NCI-H128 (cell line): ENCODE results near the gene C1GALT1.
"Not testable (repeated sequence)": the region's sequence is repeated elsewhere in the genome, so short reads cannot be mapped to it uniquely, and the experiment has no call there.

Experiments
- DNase-seq: peaks from one replicate; lab custom pipeline; 2025; ENCODE audit not compliant: unreplicated experiment; lab: John Stamatoyannopoulos, UW

Gene C1GALT1

DNA sequence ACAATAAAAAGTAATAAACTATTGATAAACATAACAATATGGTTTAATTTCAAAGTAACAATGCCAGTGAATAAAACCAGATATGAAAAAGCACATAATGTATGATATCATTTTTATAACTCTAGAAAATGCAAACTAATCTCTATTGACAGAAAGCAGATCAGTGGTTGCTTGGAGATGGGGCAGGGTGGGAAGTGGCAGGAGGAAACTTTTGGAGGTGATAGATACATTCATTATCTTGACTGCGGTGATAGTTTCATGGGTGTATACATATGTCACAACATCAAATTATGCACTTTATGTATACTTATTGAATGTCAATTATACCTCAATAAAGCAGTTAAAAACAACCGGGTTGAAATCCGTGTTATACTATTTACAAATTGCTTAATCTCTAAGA, 16.0 kb upstream of the C1GALT1 start:
- no peak for DNase-seq

DNA sequence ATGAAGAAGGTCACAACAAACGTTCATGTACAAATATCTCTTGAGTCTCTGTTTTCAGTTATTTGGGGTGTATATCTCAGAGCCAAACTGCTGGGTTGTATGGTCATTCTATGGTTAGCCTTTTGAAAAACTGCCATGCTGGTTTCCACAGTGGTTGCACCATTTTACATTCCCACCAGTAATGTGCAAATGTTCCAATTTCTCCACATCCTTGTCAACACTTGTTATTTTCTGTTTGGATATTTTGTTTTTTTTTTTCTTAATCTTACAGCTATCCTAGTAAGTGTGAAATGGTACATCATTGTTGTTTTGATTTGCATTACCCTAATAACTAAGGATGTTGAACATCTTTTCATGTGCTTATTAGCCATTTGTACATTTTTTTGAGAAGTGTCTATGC, 13.0 kb upstream of the C1GALT1 start:
- DNase-seq = no peak

DNA sequence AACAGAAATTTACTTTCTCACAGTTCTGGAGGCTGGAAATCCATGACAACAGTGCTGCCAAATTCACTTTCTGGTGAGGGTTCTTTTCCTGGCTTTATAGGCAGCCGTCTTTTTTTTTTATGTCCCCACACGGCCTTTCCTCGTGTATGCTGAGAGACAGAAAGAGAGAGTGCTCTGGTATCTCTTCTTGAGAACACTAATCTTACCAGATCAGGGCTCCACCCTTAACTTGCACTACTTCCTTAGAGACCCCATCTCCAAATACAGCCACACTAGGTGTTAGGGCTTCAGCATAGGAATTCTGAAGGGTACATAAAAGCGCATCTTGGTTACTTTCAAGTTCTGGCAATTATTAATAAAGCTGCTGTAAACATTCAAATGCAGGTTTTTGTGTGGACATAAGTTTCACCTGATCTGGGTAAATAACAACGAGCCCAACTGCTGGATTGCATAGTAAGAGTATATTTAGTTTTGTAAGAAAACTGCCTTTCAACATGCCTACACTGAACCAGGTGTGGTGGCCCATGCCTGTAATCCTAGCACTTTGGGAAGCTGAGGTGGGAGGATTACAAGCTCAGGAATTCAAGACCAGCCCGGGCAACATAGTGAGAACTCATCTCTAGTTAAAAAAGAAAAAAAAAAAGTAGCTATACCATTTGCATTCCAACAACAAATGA, 8.2 kb upstream of the C1GALT1 start:
- DNase-seq = no peak

DNA sequence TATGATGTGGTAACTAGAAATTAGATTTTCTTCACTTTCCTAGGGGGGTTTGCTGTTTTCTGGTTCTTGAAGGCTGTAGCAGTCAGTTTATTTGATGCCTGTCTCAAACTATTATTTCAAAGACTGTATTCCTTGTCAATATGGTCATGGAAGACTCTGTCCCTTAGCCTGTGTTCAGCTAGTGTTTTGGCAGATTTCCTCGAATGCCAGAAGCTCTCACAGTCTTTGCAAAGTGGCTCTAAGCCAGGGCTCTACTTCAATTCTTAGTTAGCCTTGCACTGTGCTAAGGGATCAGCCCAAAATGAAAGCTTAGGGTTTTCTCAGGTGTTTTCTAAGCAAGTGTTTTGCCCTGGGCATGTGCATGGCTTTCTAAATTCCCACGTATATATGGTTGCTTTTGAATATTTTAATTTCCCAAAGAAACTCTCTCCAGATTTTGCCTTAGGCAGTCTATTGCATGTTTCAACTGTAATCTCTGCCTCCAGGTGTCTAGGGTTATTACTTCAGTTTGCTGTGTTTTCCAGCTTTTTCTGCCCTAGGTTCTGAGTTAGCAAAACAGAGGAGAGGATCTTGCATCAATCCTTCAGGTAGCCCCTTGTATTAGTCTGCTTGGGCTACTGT, 7.2 kb upstream of the C1GALT1 start:
- no peak for DNase-seq

DNA sequence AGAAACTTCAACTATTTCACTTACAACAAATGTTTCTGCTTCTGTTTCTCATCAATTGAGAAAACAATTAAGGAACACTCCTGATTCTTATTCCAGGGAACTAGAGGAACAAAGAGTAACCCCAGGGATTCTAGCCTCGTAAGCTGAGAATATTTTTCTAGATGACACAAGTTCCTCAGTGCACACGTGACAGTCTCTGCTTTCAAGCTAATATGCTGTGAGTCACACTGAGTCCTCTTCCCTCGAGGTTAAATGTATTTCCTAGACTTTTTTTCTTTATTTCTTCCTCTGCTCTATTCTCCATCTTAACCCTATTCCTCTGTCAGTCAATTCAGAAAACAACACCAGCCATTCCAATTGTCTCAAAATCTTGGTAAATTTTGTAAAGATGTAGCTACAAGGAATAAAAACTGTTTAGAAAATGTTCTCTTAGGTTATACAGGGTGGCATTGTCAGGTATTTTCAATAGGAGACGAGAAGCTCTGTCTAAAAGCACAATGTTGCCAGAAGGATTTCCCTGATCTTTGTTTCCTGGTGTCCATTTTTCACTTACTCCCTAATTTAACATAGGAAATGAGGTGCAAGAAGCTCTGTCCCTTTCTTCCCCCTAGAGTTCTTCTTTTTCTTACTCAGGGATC, 5.8 kb upstream of the C1GALT1 start:
- no peak for DNase-seq

DNA sequence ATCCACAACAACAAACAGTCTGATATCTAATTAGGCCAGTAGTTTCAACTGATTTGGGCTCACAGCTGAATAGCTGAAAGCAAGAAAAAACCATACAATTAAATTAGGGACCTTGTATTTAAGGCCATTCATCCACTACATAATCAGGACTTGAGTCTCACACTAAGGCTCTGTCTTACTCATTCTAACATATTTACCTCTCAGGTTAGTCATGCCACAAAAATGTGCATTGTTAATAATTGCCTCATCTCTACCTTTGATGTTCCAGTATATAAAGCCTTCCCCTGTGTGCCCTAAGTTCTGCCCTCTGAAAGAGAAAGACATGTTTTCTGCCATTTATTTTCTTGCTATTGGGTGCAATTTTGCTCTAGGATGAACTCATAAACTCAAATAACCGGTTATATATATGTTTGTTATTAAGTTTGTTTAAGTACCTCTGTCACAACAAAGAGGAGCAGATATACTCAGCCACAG, 5.3 kb upstream of the C1GALT1 start:
- no peak for DNase-seq

DNA sequence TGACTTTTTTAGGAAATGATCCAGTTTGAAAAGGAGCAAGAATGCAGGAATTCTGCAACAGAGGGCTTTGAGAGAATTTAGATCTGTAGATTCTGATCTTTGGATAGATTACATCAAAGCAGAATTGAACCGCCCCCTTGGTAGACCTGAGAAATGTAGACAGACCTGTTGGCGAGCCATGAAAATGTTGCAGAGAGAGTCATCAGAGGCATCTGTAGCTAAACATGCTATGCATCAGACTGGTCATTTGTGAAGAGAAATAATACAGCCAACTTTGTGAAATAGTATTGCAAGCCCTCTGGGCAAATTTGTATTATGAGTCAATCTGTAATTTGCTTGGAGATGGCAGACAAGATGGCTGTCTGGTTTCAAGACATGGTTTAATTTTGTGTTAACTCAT, 4.3 kb upstream of the C1GALT1 start:
- no peak for DNase-seq

DNA sequence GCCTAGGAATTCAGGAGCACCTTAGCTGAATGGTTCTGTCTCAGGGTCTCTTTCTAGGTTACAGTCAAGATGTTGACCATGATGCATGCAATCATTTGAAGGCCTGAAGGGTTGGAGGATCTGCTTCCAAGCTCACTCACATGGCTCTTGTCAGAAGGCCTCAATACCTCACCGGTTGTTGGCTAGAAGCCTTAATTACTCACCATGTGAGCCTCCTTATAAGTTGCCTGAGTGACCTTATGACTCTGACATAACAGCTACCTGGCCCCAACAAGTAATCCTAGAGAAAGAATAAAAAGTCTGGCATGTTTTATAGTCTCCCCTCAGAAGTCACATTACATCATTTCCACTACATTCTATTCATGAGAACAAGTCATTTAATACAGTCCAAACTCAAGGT, 3.4 kb upstream of the C1GALT1 start:
- DNase-seq = no peak

DNA sequence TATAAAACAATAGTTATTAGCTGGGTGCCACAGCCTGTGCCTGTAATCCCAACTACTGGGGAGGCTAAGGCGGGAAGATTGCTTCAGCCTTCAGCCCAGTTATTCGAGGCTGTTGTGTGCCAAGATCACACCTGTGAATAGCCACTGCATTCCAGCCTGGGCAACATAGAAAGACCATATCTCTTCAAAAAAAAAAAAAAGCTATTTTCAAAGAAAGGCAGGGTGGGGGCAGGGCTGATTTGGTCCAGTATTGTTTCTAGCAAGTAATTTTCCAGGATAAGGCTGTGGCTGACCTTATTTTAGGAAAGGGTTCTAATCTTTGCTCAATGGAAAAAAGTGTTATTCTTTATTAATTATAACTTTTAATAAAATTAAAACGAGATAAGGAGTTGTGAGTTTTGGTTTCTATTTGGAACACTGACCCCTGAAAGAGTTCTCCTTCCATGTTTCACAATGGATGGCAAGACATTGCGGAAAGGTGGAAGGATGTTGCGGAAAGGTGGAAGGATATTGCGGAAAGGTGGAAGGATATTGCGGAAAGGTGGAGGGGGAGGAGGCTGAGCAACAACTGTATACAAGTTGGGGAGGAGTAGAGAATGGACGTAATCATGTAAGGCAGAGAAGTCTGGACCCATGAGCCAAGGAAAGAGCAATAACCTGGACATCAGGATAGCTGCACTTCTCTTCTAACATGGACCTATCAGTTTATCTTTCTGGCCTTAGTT, 1.5 kb upstream of the C1GALT1 start:
- DNase-seq = no peak

DNA sequence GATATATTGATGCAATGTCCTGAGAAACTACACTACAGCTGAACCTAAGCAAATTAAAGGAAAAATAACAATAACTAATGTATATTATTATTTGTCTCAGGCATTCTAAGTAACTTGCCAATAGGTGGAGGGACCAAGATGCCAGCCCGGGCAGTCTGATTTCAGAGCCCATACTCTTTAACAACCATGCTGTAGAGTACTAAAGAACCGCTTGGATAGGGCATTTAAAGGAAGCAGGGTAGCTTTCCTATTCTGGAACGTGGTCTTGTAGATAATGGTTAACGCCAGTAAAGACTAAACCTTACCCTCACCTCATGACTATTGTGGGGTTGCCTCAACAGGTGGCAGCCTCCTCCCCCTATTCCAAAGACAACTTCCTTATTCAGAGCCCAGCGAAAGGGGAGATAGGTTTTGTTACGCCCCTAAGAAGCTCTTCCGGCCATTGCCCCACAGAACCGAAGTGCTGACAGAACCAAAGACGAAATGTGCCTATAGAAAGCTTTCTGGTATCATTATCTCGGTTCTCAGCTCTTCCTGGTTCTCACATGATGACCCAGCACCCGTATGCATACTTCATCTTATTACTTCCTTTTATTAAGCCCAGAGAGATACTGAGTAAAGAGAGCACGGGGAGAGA, 707 bp upstream of the C1GALT1 start:
- no peak for DNase-seq

DNA sequence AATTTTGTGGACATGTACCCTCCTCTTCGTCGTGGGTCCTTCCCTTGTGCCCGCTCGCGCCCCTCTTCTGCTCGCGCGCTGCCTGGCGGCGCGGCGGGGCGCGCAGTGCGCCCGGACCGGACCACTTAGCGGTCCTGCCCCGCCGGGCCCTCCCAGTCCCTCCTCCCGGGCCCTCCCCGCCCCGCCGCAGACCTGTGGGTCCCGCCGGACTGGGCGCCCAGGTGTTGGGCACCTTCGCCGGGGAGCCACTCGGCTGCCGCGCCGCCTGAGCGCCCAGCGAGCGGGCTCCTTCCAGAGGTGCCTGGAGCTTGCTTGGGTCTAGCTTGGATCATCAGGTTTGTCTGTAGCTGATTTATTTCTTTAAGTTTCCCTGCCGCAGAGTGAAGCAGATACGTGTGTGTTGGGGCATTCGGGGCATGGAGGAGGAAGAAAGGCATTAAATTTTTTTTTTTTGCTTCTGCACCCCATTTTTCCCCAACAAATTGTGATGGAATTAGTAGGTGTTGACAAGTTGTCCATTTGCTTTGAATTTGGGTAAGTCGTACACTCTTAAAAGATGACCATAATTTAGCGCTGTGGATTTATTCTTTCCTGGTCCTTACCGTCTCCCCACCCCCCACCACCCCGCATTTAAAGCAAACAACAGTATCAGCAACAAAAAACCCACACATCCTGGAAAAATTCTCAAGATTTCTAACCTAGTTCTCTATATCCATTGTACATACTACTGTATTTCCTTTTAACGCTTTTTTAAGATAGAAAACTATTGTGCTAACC, 905 bp downstream of the C1GALT1 start:
- peak; percentile 12 for DNase-seq

DNA sequence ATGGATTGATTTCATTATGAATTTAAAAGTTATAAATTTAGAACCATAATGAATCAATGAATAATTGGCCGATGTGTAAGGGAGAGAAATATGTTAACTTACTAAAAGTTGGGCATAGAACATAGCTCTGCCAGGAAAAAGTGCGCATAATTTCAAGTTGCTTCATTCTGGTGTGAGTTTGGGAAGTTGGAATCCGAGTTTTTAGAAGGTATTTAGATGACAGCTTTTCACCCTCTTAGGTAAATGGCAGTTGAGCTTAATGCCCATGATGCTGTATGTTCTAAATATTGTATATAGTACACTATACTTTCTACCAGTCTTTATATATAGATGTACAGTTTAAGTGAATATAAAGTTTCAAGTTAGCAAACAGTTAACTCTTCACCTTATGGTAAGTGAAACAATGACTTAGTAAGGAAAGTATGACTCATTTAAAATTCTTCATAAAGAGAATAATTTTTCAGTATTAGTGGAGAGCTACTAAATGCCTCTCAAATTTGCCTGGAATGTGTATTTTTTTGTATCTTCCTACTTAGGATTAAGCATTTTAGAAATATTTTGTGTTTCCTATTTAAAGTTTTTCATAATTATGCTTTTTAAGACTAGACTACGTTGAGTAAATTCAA, 1.6 kb downstream of the C1GALT1 start:
- DNase-seq = no peak

DNA sequence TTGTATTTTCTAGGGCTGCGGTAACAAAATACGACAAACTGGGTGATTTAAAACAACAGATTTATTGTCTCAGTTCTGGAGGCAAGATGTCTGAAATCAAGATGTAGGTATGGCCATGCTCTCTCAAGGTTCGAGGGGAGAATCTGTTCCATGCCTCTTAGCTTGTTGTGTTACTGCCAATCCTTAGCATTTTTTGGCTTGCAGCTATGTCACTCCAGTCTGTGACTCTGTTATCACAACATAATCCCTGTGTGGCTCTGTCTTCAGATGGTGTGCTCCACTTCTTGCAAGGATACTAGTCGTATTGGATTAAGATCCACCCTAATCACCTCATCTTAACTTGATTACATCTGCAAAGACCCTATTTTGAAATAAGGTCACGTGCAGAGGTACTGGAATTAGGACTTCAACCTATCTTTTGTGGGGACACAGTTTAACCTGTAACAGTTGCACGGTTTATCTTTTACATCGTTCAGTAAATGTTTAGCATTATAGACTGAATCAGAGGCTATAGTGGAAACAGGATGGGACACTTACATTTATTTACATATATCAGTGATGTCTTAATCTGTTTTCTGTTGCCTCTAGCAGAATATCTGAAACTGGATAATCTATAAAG, 3.1 kb downstream of the C1GALT1 start:
- DNase-seq = no peak

DNA sequence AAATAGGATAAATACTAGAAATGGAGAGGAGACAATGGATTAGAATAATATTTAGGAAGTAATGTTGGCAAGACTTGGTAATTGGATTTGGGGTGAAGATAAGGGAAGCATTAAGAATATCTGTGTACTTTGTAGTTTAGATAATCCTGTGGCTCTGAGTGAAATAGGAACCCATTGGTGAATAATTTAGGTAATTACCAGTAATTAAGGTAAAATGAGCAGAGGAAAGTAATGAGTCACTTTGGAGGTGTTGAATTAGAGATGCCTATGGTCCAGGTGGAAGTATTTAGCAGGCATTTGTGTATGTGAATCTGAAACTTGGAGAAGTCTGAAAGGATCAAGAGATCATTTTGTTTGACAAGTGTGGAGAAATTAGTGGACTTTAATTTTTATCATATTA, 5.7 kb downstream of the C1GALT1 start:
- no peak for DNase-seq

DNA sequence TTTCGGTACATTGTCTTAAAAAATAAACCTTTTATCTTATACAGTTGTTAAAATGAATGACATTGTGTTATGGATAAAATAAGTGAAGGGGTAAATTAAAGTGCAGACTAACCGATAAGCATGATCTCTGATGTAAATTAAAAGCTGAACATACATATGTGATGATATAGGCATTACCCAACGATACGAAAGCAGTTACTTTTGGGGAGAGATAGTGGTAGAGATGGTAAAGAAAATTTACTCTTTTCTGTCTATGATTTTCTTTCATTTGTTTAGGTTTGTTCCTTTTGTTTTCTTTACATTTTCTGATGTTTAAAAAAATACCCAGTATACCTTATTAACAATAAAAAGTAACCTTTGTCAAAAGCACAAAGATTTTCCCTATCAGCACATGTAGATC, 6.4 kb downstream of the C1GALT1 start:
- no peak for DNase-seq

DNA sequence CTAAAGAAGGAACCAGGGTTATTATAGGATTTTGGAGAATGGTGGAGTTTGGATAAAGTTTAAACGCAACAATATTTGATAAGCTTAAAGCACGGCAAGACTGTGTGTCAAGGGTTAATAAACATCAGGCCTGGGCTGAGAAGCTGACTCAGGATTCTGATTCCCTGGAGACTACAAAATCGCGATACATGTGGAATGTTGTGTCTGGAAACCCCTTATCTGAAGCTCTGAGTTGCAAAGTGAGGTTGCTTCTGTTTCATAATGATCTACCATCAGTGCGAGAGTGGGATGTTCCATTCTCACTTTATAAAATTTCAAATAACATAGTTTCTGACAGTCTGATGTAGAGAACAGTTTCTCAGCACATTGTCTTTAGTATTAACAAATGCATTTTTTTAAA, 7.8 kb downstream of the C1GALT1 start:
- DNase-seq = no peak

DNA sequence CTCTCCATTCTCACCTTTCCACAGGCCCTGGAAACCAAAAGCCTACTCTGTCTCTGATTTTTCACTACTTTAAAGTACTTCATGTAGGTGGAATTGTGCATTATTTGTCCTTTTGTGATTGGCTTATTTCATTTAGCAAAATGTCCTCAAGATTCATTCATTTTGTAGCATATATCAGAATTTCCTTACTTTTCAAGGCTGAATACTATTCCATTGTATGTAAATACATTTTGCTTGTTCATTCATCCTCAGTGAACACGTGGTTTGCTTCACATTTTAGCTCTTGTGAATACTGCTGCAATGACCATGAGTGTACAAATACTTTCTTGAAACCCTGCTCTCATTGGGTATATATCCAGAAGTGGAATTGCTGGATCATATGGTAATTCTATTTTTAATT, 8.8 kb downstream of the C1GALT1 start:
- DNase-seq = no peak

DNA sequence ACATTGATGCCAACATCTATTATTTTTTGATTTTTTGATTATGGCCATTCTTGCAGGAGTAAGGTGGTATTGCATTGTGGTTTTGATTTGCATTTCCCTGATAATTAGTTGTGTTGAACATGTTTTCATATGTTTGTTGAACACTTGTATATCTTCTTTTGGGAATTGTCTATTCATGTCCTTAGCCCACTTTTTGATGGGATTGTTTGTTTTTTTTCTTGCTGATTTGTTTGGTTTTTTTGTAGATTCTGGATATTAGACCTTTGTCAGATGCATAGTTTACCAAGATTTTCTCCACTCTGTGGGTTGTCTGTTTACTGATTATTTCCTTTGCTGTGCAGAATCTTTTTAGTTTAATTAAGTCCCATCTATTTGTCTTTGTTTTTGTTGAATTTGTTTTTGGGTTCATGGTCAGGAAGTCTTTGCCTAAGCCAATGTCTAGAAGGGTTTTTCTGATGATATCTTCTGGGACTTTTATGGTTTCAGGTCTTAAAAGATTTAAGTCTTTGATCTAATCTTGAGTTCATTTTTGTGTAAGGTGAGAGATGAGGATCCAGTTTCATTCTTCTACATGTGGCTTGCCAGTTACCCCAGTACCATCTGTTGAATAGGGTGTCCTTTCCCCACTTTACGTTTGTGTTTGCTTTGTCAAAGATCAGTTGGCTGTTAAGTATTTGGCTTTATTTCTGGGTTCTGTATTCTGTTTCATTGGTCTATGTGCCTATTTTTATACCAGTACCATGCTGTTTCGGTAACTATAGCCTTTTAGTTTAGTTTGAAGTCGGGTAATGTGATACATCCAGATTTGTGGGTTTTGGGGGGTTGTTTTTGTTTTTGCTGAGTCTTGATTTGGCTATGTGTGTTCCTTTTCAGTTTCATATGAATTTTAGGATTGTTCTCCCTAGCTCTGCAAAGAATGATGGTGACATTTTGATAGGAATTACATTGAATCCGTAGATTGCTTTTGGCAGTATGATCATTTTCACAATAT, 10.7 kb downstream of the C1GALT1 start:
- not testable (repeated sequence) for DNase-seq
